Astrocyte of the spinal cord (primary cell): ENCODE data around the gene PTPRG.
A peak's percentile ranks its signal among the peaks of the same experiment; 100 is the strongest.

Experiments used
- DNase-seq: peaks from one replicate; pipeline ENCODE4 v3.0.0; 2011; ENCODE audit warnings: low read depth, low spot score
- H3K4me3 ChIP-seq: 2 replicates; pipeline ENCODE4 v1.5.1; 2011; ENCODE audit warnings: low read depth, mild to moderate bottlenecking, low read length, moderate library complexity
- in situ Hi-C: cut with HindIII; loops from 2 replicates; pipeline ENCODE4 v1.10.0; 2017; ENCODE audit warnings: low sequenced_read_pairs
- TF ChIP-seq, protein P1 (sequence below): IDR thresholded peaks from 2 replicates; pipeline ENCODE4 v1.5.1; 2012; ENCODE audit warnings: low read depth, mild to moderate bottlenecking, low read length, inconsistent platforms

The PTPRG gene

DNA sequence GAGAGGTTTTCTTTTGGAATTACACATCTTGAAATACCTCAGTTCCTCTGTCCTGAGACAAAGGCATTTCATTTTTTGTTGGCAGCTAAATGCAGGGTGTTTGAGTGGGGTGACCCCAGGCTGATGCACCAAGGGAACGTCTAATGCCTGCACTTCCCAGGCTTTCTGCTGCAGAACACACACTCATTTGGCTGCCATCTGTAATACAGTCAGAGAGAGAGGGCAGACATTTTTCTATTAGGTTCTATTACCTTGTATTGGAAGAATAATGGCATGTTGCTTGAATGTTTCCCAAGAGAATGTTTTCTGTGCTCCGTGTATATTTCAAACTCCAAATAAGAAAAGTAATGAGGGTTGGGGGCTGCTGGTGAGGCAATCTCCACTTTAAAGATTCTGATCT is 87.1 kb downstream of the PTPRG start:
- H3K4me3 ChIP-seq = no peak overlapping the region
- DNase-seq = no peak
- in situ Hi-C loops = no loop called here
- TF ChIP-seq, protein P1, sequence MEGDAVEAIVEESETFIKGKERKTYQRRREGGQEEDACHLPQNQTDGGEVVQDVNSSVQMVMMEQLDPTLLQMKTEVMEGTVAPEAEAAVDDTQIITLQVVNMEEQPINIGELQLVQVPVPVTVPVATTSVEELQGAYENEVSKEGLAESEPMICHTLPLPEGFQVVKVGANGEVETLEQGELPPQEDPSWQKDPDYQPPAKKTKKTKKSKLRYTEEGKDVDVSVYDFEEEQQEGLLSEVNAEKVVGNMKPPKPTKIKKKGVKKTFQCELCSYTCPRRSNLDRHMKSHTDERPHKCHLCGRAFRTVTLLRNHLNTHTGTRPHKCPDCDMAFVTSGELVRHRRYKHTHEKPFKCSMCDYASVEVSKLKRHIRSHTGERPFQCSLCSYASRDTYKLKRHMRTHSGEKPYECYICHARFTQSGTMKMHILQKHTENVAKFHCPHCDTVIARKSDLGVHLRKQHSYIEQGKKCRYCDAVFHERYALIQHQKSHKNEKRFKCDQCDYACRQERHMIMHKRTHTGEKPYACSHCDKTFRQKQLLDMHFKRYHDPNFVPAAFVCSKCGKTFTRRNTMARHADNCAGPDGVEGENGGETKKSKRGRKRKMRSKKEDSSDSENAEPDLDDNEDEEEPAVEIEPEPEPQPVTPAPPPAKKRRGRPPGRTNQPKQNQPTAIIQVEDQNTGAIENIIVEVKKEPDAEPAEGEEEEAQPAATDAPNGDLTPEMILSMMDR = no peak

DNA sequence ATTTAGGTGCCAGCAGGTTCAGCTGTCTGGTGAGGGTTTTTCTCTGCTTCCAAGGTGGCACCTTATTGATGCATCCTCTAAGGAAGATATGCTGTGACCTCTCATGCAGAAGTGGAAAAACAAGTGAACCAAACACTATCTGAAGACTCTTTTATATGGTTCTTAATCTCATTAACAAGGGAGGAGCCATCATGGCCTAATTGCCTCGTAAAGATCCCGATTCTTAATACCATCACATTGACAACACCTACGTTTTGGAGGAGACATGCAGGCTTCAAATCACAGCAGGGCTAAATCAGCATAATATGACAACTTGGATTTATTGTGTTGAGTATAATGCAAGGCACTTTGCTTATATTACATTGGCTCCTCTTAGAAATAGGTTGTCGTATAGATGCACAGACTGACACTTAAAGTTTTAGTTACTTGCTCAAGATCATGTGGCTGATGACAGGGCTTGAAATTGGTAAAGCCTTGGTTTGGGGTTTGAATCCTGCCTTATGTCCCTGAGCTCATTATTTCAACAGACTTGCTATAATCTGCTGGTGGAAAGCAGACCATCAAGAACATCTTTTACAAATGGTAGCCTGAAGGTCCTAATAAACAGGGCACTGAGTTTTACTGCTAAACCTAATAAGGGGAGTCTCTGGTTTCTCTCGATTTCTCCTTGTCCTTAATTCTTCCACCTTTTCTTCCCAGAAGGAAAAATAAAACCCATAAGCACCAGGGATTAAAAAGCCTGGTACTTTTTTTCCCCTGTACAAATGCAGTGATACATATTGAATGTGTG is 88.2 kb downstream of the PTPRG start:
- no peak overlapping the region for H3K4me3 ChIP-seq
- no peak for DNase-seq
- TF ChIP-seq, protein P1 = no peak
- in situ Hi-C loops = no loop called here

DNA sequence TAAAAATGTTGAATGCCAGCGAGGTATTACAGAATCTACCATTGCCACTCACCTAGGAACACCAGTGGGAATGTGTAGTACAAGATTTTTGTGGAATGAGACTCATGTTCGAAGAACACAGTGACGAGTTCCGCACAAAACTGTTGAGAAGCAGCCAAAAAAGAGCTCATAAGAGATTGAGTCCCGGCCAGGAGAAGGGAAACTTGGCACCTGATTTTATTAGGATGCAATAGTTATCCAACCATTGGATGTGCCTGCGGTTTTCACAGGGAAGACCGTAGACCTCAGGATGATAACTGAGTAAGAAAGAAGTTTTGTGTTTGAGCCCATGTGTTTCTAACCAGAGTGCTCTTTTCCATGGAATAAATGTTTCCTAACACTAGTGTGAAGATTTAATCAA is 88.9 kb downstream of the PTPRG start:
- DNase-seq = peak; percentile 92
- in situ Hi-C loops = no loop called here
- no peak overlapping the region for H3K4me3 ChIP-seq
- TF ChIP-seq, protein P1 = no peak

DNA sequence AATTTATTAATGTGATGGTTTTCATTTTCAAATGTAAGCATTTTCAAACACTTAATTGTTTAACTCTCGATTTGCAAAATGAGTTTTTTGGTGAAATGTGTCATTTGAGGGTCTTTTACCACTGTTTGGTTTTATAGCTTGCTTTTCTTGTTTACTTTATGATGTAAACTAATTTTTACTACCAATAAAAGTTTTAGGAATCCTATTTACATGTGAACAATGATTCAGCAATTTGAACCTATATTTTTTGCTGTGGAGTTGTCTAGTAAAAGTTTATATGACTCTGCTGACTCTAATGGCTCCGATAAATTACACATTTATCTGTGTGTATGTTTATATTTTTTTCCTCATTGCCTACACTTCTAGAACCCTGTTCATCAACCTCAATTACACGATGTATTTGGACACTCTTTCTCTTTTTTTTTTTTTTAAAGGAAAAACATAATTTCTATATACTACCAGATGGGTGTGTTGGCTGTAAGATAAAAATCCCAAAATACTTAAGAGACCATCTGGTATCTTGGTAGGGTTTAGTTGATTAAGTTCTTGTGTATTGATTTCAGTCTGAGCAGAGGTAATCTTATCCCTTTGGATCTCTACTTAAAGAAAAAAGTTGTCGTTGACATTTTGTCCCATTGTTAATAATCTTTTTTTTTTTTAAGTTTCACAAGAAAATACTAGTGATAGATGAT is 89.5 kb downstream of the PTPRG start:
- in situ Hi-C loops = no loop called here
- no peak overlapping the region for H3K4me3 ChIP-seq
- TF ChIP-seq, protein P1 = no peak
- DNase-seq = no peak

DNA sequence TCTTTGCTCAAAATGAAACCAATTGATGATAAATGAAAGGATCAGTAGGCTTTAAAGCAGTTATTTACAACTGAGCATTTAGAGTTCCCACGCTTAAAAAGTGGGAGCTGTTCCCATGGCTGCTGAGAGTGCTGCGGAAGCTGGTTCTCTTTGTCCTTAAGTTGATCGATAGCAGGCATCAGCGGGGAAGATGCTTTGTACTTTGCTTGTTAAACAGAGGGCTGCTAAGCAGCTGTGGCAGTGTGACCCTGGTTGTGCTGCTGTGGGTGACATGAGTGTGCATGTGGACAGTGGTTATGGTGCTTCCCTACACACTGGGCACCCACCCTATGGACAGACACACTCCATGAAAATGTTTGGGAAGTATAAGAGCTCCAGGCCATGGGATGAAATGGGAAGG is 96.3 kb downstream of the PTPRG start:
- in situ Hi-C loops = no loop called here
- no peak for DNase-seq
- TF ChIP-seq, protein P1 = no peak
- no peak overlapping the region for H3K4me3 ChIP-seq

DNA sequence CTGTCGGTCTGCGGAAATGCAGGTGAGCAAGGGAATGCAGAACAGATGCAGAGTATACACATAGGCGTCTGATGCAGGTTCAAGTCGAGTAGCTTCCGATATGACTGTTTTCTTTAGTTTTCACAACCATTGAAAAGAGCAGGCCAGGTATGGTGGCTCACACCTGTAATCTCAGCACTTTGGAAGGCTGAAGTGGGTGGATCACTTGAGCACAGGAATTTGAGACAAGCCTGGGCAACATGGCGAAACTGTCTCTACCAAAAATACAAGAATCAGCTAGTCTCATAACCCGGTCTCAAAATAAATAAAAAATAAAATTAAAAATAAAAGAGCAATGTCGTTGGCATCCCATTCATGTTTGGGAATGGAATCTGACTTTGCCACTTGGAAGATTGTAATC is 101.5 kb downstream of the PTPRG start:
- TF ChIP-seq, protein P1 = no peak
- in situ Hi-C loops = no loop called here

More for the DNA sequence above, 101.5 kb downstream of the PTPRG start:
- no peak overlapping the region for H3K4me3 ChIP-seq
- DNase-seq = no peak
